Neural cell (in vitro differentiated cells): ENCODE data around the gene CENPO. TPM values are rescaled to one million over a fixed set of nuclear protein-coding genes. Genes with fewer than 3 reads are reported as not detected.

Source experiments
- H2AFZ ChIP-seq: fragments of 200-600, 300-800 bp; sonication (generic), shearing (Covaris generic); 2 replicates; pipeline ENCODE4 v1.6.0; 2014; ENCODE audit warnings: low read depth, mild to moderate bottlenecking, antibody characterized with exemption, low read length, moderate library complexity
- H3F3A ChIP-seq: fragments of 200-600 bp; shearing (Covaris generic); 2 replicates; pipeline ENCODE4 v1.6.1; 2016; ENCODE audit warnings: mild to moderate bottlenecking, moderate library complexity, mixed read lengths, antibody characterized with exemption, low read length; ENCODE audit not compliant: insufficient read depth, poor library complexity, severe bottlenecking
- H3K27ac ChIP-seq: fragments of 200-600, 300-800 bp; sonication (generic), shearing (Covaris generic); 2 replicates; pipeline ENCODE4 v1.5.1; 2014; ENCODE audit warnings: mild to moderate bottlenecking, low read length, moderate library complexity
- H3K27me3 ChIP-seq: fragments of 300-800, 200-600 bp; sonication (generic), shearing (Covaris generic); 2 replicates; pipeline ENCODE4 v1.6.0; 2014; ENCODE audit warnings: mild to moderate bottlenecking, low read depth, low read length, moderate library complexity; ENCODE audit not compliant: insufficient read depth
- H3K36me3 ChIP-seq: fragments of 300-800, 200-600 bp; sonication (generic), shearing (Covaris generic); 2 replicates; pipeline ENCODE4 v1.5.1; 2014; ENCODE audit warnings: mild to moderate bottlenecking, antibody characterized with exemption, low read length, moderate library complexity; ENCODE audit not compliant: insufficient read depth
- H3K4me2 ChIP-seq: fragments of 300-800, 200-600 bp; sonication (generic), shearing (Covaris generic); 2 replicates; pipeline ENCODE4 v1.6.0; 2014; ENCODE audit warnings: mild to moderate bottlenecking, low read length
- H3K4me3 ChIP-seq: fragments of 300-800, 200-600 bp; sonication (generic), shearing (Covaris generic); 2 replicates; pipeline ENCODE4 v1.5.1; 2014; ENCODE audit warnings: mild to moderate bottlenecking, low read length, moderate library complexity
- H3K79me2 ChIP-seq: fragments of 200-600 bp; shearing (Covaris generic); replicated peaks from 2 replicates; pipeline ENCODE4 v1.6.0; 2014; ENCODE audit warnings: mild to moderate bottlenecking, low read length, moderate library complexity; ENCODE audit not compliant: insufficient read depth
- H3K9ac ChIP-seq: fragments of 300-800, 200-600 bp; sonication (generic), shearing (Covaris generic); 2 replicates; pipeline ENCODE4 v1.6.1; 2016; ENCODE audit warnings: mild to moderate bottlenecking, low read length, mixed read lengths
- H3K9me2 ChIP-seq: fragments of 200-600 bp; shearing (Covaris generic); 2 replicates; pipeline ENCODE4 v1.6.1; 2016; ENCODE audit warnings: mild to moderate bottlenecking, low read length, mixed read lengths; ENCODE audit not compliant: insufficient read depth
- H3K9me3 ChIP-seq: fragments of 200-600, 300-800 bp; sonication (generic), shearing (Covaris generic); 2 replicates; pipeline ENCODE4 v1.6.1; 2016; ENCODE audit warnings: mild to moderate bottlenecking, mixed run types, low read length, moderate library complexity, mixed read lengths
- H4K20me1 ChIP-seq: fragments of 200-600 bp; shearing (Covaris generic); 2 replicates; pipeline ENCODE4 v1.6.1; 2016; ENCODE audit warnings: mild to moderate bottlenecking, mixed run types; ENCODE audit not compliant: insufficient read depth
- CTCF ChIP-seq: fragments of 450-650 bp; IDR thresholded peaks from 2 replicates; pipeline ENCODE4 v1.5.1; 2014; ENCODE audit warnings: antibody characterized with exemption, mild to moderate bottlenecking, moderate library complexity; ENCODE audit not compliant: poor library complexity, severe bottlenecking
- EP300 ChIP-seq: fragments of 450-650 bp; conservative IDR thresholded peaks from 2 replicates; pipeline ENCODE4 v1.6.1; 2014; ENCODE audit warnings: antibody characterized with exemption, mild to moderate bottlenecking, moderate library complexity; ENCODE audit not compliant: poor library complexity, severe bottlenecking
- EZH2 ChIP-seq: fragments of 200-600, 300-800 bp; shearing (Covaris generic), sonication (generic); IDR thresholded peaks from 2 replicates; pipeline ENCODE4 v1.6.1; 2014; ENCODE audit warnings: antibody characterized with exemption, low read length, borderline replicate concordance, mild to moderate bottlenecking; ENCODE audit not compliant: insufficient read depth, poor library complexity, severe bottlenecking
- MXI1 ChIP-seq: fragments of 450-650 bp; conservative IDR thresholded peaks from 2 replicates; pipeline ENCODE4 v1.6.1; 2014; ENCODE audit warnings: antibody characterized with exemption, mild to moderate bottlenecking; ENCODE audit not compliant: poor library complexity, severe bottlenecking
- POLR2AphosphoS5 ChIP-seq: IDR thresholded peaks from 2 replicates; pipeline ENCODE4 v1.6.1; 2012
- RAD21 ChIP-seq: fragments of 450-650 bp; conservative IDR thresholded peaks from 2 replicates; pipeline ENCODE4 v1.6.1; 2014; ENCODE audit warnings: antibody characterized with exemption, mild to moderate bottlenecking, moderate library complexity
- REST ChIP-seq: IDR thresholded peaks from 2 replicates; pipeline ENCODE4 v1.6.1; 2012; ENCODE audit warnings: borderline replicate concordance
- SMC3 ChIP-seq: fragments of 450-650 bp; conservative IDR thresholded peaks from 2 replicates; pipeline ENCODE4 v1.6.1; 2014; ENCODE audit warnings: antibody characterized with exemption, mild to moderate bottlenecking, moderate library complexity; ENCODE audit not compliant: poor library complexity
- TAF1 ChIP-seq: IDR thresholded peaks from 2 replicates; pipeline ENCODE4 v1.6.1; 2012; ENCODE audit warnings: low read depth
- polyA plus RNA-seq: library from polyadenylated mRNA; depleted of rRNA; stranded (reverse); fragments of >200 nt; gene quantifications from 2 replicates; pipeline ENCODE4 v1.2.3, GENCODE V29; 2014

CENPO gene
- polyA plus RNA-seq, 1 donor from 2014 or later, result 4.4 TPM

GRCh38 chr2:24832073-24832461 is 38.8 kb downstream of the CENPO start:
- Histone ChIP-seq H3K4me3 (no peak overlapping the region), H4K20me1 (no peaks in the 10 kb centered on the region), H3K27me3 (no peaks in the 10 kb centered on the region), H3K9me3 (no peaks in the 10 kb centered on the region), H3K27ac (no peak overlapping the region), H3F3A (no peaks in the 10 kb centered on the region), H3K9ac (no peak overlapping the region), H3K79me2 (no peaks in the 10 kb centered on the region), H3K9me2 (no peaks in the 10 kb centered on the region), H3K36me3 (no peaks in the 10 kb centered on the region), H3K4me2 (no peak overlapping the region), H2AFZ (no peak overlapping the region)
- TF ChIP-seq TAF1 (no peak), EP300 (no peak), MXI1 (no peak), EZH2 (no peak), RAD21 (no peak), REST (no peak), POLR2AphosphoS5 (no peak), CTCF (no peak), SMC3 (no peak)

- no peak overlapping the region for H3K4me2 ChIP-seq
Observed at GRCh38 chr2:24832521-24832920, 39.3 kb downstream of the CENPO start.

More at GRCh38 chr2:24832521-24832920, 39.3 kb downstream of the CENPO start:
- H3K9ac ChIP-seq, result no peak overlapping the region
- no peaks in the 10 kb centered on the region for H3K9me3 ChIP-seq
- H3K36me3 ChIP-seq, result no peaks in the 10 kb centered on the region
- no peaks in the 10 kb centered on the region for H3F3A ChIP-seq
- H3K27ac ChIP-seq, result no peak overlapping the region
- no peak overlapping the region for H3K4me3 ChIP-seq
- no peaks in the 10 kb centered on the region for H3K79me2 ChIP-seq
- no peaks in the 10 kb centered on the region for H3K27me3 ChIP-seq
- no peaks in the 10 kb centered on the region for H3K9me2 ChIP-seq
- no peaks in the 10 kb centered on the region for H4K20me1 ChIP-seq
- H2AFZ ChIP-seq, result no peak overlapping the region
- TF ChIP-seq SMC3 (no peak), TAF1 (no peak), MXI1 (no peak), EZH2 (no peak), REST (no peak), CTCF (no peak), RAD21 (no peak), EP300 (no peak), POLR2AphosphoS5 (no peak)
